ENCODE measurements around the gene ELP5.
"Not testable (repeated sequence)": the region's sequence is repeated elsewhere in the genome, so short reads cannot be mapped to it uniquely, and the experiment has no call there.

ELP5 gene

DNA sequence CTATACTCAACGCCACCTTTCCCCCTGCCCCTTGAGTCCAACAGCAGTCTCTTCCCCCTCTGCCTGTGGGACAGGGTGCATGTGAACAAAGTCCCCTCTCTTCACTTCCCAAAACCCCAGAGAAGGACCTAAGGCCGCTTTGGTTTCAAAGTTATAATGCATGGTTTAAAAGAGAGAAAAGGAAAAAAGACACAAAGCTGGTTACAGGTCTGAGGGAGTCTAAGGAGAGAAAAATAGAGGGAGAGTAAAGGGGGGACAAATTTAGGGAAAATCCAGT, 8.6 kb upstream of the ELP5 start:
- ChIA-PET POLR2A (ENCODE audit: low non-redundant PET) (no interaction called here), CTCF (no interaction called here)
- DNase-seq (ENCODE audit: low spot score), result no peak
- H3K27ac ChIP-seq, result peak overlapping the region; percentile 90
- TF ChIP-seq, protein P1, sequence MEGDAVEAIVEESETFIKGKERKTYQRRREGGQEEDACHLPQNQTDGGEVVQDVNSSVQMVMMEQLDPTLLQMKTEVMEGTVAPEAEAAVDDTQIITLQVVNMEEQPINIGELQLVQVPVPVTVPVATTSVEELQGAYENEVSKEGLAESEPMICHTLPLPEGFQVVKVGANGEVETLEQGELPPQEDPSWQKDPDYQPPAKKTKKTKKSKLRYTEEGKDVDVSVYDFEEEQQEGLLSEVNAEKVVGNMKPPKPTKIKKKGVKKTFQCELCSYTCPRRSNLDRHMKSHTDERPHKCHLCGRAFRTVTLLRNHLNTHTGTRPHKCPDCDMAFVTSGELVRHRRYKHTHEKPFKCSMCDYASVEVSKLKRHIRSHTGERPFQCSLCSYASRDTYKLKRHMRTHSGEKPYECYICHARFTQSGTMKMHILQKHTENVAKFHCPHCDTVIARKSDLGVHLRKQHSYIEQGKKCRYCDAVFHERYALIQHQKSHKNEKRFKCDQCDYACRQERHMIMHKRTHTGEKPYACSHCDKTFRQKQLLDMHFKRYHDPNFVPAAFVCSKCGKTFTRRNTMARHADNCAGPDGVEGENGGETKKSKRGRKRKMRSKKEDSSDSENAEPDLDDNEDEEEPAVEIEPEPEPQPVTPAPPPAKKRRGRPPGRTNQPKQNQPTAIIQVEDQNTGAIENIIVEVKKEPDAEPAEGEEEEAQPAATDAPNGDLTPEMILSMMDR (conservative IDR thresholded peaks at IDR 0.05; ENCODE audit: low read depth), result no peak

DNA sequence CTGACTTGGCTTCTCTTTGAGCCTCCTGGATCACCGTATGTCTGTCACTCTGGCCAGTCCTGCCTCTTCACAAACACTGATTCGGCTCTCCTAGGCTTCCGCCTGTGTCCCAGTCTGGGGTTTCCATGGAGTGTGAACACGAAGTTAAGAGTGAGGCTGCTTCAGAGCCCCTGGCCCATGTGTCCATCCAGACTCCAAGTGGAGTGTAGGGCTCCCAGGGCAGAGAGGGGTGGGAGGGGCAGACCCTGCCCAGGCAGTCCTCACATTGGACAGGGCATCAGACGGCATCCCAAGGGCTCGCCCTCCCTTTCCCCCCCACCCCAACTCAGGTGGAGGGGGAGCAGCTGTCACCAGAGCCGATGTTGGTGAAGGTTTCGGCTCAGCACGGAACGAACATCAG, 8.2 kb upstream of the ELP5 start:
- POLR2A ChIA-PET (ENCODE audit: low non-redundant PET); CTCF ChIA-PET; DNase-seq (ENCODE audit: low spot score): not testable (repeated sequence)
- H3K27ac ChIP-seq, result peak overlapping the region; percentile 90

DNA sequence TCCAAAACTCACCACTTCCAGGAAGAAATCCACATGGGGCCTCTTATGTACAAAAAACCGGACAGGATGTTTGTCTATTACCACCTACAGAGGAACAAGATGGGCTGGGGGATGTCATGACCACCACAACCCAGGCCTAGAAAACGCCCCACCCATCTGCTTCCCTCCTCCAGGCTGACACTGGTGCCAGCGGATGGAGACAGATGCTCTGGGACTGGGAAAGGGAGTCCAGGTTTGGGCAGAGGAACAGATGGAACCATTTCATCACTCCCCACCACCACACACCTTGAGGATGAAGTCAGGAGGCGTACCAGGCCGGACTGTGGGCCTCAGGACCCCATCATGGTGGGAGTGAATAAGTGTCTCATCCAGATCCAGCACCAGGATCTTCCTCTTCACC, 5.2 kb upstream of the ELP5 start:
- no peak for DNase-seq (ENCODE audit: low spot score)
- H3K27ac ChIP-seq, result peak overlapping the region; percentile 28
- TF ChIP-seq, protein P1 (conservative IDR thresholded peaks at IDR 0.05; ENCODE audit: low read depth), result no peak
- CTCF ChIA-PET, result no interaction called here
- POLR2A ChIA-PET (ENCODE audit: low non-redundant PET), result no interaction called here

DNA sequence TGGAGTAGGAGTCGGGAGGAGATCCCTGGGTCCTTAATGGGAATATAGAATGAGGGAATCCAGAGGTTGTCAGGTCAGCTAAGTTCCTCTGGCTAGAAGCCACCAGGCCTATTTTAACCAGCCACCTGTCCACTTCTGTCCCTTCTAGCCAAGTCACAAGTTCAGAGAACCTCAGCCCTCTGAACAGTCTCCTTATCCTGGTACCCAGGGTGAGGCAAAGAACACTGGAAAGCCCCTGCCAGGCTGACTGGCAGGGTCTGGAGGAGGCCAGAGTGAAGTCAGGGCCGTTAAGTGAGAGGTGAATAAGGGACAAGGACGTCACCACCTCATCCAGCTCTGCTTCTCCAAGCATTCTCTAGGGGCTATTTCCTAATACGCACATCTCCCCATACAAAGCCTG, 3.2 kb upstream of the ELP5 start:
- POLR2A ChIA-PET (ENCODE audit: low non-redundant PET), result no interaction called here
- no peak for DNase-seq (ENCODE audit: low spot score)
- CTCF ChIA-PET, result no interaction called here

DNA sequence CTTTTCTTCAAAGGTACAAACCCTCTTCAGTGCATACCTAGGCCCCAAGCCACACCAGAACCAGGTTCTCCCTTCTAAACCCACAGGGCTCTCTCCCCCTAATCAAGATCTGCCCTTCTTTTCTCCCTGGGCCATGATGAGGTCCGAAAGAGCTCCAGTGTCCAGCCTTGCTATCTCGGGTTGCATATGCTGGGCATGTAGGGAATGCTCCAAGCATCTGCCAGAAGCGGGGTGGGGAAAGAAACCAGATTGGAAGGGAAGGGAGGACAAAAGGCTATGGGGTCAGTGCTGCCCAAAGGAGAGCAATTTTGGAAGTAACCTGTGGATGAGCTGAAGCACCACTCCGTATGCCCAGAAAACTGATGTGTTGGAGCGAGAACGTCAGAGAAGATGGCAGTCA, 2.8 kb upstream of the ELP5 start:
- H3K27ac ChIP-seq, result peak overlapping the region; percentile 98
- TF ChIP-seq, protein P1 (conservative IDR thresholded peaks at IDR 0.05; ENCODE audit: low read depth), result no peak
- POLR2A ChIA-PET (ENCODE audit: low non-redundant PET), result interaction anchor here (0.6 kb wide), 1 partner anchor 9 kb away, joined by 7 read pairs; no protein-coding TSS in a partner anchor
- CTCF ChIA-PET, result interaction anchor here (1.2 kb wide), 1 partner anchor 7 kb away, joined by 5 read pairs; no protein-coding TSS in a partner anchor
- DNase-seq (ENCODE audit: low spot score), result no peak

More for the DNA sequence above, 3.2 kb upstream of the ELP5 start:
- TF ChIP-seq, protein P1 (conservative IDR thresholded peaks at IDR 0.05; ENCODE audit: low read depth), result no peak
- H3K27ac ChIP-seq, result peak overlapping the region; percentile 98

DNA sequence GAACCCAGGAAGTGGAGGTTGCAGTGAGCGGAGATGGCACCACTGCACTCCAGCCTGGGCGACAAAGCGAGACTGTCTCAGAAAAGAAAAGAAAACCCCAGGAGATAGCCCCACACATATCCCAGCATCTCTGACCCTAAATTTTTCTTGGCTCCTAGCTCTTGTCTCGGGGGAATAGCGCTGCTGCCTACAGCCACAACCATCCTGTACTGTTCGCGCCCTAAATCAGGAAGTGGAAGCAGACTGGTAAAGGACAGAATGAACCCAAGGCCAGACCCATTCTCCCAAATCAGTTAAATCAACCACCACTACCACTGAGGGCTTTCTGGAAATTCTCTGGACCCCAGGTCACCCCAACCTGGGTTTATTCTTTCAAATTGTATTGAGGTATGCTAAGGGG, 2.2 kb upstream of the ELP5 start:
- DNase-seq (ENCODE audit: low spot score), result no peak
- ChIA-PET CTCF (interaction anchor here (1.2 kb wide), 1 partner anchor 8 kb away, joined by 5 read pairs; no protein-coding TSS in a partner anchor), POLR2A (ENCODE audit: low non-redundant PET) (interaction anchor here (0.6 kb wide), 1 partner anchor 8 kb away, joined by 7 read pairs; no protein-coding TSS in a partner anchor)
- TF ChIP-seq, protein P1 (conservative IDR thresholded peaks at IDR 0.05; ENCODE audit: low read depth), result no peak
- H3K27ac ChIP-seq, result peak overlapping the region; percentile 98

DNA sequence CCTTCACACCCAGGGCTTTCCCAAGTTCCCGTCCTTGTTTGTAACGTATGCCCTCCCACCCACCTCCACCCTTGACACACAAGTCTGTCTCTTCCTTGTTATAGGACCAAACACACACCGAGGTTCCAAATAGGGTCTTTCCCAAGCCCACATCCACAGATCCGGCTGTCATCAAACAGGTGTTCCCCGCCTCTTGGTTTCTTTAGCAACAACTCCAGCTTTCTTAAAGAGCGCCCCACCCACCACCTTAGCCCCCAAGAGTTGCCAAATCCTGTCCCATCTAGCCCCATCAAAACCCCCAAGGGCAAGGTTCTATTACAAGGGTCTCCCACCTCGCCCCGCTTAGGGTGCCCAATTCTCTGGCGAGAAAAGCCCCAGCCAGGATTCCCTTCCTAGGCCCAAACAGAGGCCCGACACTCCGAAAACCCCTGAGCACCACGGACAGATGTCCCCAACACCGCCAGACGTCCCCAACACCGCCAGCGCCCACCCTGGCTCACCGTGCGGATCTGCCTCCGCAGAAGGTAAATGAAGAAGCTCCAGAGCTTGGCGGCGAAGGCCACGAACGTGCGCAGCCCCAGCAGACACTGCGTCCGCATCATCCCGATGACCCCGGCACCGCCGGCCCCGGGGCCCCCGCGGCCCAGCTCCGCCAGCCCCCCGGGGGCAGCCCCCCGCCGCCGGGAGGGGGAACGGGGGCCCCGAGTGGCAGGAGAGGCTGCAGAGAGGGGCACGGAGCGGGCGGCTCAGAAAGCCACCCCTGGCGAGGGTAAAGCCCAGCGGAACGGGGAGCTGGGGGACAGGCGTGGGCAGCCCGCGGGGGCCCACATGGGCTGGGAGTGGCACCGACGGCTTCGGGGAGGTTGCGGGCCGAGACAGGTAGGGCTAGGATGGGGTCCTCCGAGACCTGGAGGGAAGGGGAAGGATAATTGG, 1.1 kb upstream of the ELP5 start:
- ChIA-PET CTCF (interaction anchor here (0.6 to 1.1 kb wide), 3 partner anchors 12 to 1126 kb away, joined by 3 to 9 read pairs (median 4); partner anchors contain the start of gene PHF23), POLR2A (ENCODE audit: low non-redundant PET) (interaction anchor here (0.7 kb wide), 1 partner anchor 9 kb away, joined by 4 read pairs; the partner anchor contains the start of gene GABARAP)
- peak overlapping the region; percentile 98 for H3K27ac ChIP-seq
- TF ChIP-seq, protein P1 (conservative IDR thresholded peaks at IDR 0.05; ENCODE audit: low read depth), result no peak
- DNase-seq (ENCODE audit: low spot score), result no peak
